IMR-90 (cell line): Measurements from ENCODE around the gene SEH1L. TPM values are rescaled to one million over a fixed set of nuclear protein-coding genes. Genes with fewer than 3 reads are reported as not detected.
A peak's percentile ranks its signal among the peaks of the same experiment; 100 is the strongest.

ENCODE experiments used
- ATAC-seq: fragments of 200-7000 bp; cut with Tn5 transposase; 2 replicates; pipeline ENCODE4 v1.9.1; 2020; ENCODE audit warnings: low read depth, mild to moderate bottlenecking, moderate library complexity
- BruUV-seq: library from RNA; stranded (reverse); fragments of 400-500 nt; replicated peaks from 2 replicates; lab custom pipeline; 2021; lab: Mats Ljungman, UMichigan
- CTCF ChIA-PET: fragments of 300-600 bp; formaldehyde crosslinking; extraction: SDS; loops from one replicate; lab custom pipeline; 2021; ENCODE audit warnings: antibody characterized with exemption; lab: Yijun Ruan, JAX
- POLR2A ChIA-PET: fragments of 300-600 bp; sonication (Branson Sonifier 250); formaldehyde crosslinking; loops from one replicate; lab custom pipeline; 2022; ENCODE audit warnings: antibody characterized with exemption; ENCODE audit not compliant: unreplicated experiment; lab: Charles Lee
- DNase-seq: peaks from one replicate; pipeline ENCODE4 v3.0.0; 2013
- H2AFZ ChIP-seq: replicated peaks from 2 replicates; pipeline ENCODE3; 2013; ENCODE audit warnings: low read length, mild to moderate bottlenecking; ENCODE audit not compliant: poor library complexity
- H2AK5ac ChIP-seq: 2 replicates; pipeline ENCODE4 v1.6.1; 2013; ENCODE audit warnings: low read depth, low read length, inconsistent platforms
- H2AK9ac ChIP-seq: replicated peaks from 2 replicates; pipeline ENCODE3; 2013; ENCODE audit warnings: mild to moderate bottlenecking, low read depth, low read length, moderate library complexity; ENCODE audit not compliant: poor library complexity
- H2BK120ac ChIP-seq: 2 replicates; pipeline ENCODE4 v1.6.1; 2013; ENCODE audit warnings: low read depth, low read length, inconsistent platforms
- H2BK15ac ChIP-seq: 3 replicates; pipeline ENCODE4 v1.6.1; 2013; ENCODE audit warnings: low read depth, low read length, inconsistent platforms
- H2BK20ac ChIP-seq: 2 replicates; pipeline ENCODE4 v1.6.1; 2013; ENCODE audit warnings: low read depth, mild to moderate bottlenecking, inconsistent platforms, low read length, moderate library complexity
- H2BK5ac ChIP-seq: 2 replicates; pipeline ENCODE4 v1.6.1; 2013; ENCODE audit warnings: mild to moderate bottlenecking, low read depth, low read length, inconsistent platforms; ENCODE audit not compliant: poor library complexity, severe bottlenecking
- H3K14ac ChIP-seq: replicated peaks from 2 replicates; pipeline ENCODE4 v1.6.1; 2013; ENCODE audit warnings: low read depth, low read length, inconsistent platforms
- H3K18ac ChIP-seq: 2 replicates; pipeline ENCODE4 v1.6.1; 2013; ENCODE audit warnings: low read depth, low read length, control low read depth
- H3K23ac ChIP-seq: 2 replicates; pipeline ENCODE4 v1.6.1; 2013; ENCODE audit warnings: low read depth, low read length, inconsistent platforms
- H3K27ac ChIP-seq: 2 replicates; pipeline ENCODE4 v1.5.1; 2013; ENCODE audit warnings: mild to moderate bottlenecking, control low read depth, low read length; ENCODE audit not compliant: insufficient read depth
- H3K27me3 ChIP-seq: 2 replicates; pipeline ENCODE4 v1.6.1; 2013; ENCODE audit warnings: low read length; ENCODE audit not compliant: control insufficient read depth, insufficient read depth
- H3K36me3 ChIP-seq: 2 replicates; pipeline ENCODE4 v1.6.1; 2013; ENCODE audit warnings: low read length, mixed read lengths; ENCODE audit not compliant: control insufficient read depth, insufficient read depth
- H3K4ac ChIP-seq: 2 replicates; pipeline ENCODE4 v1.6.1; 2013; ENCODE audit warnings: low read depth, low read length, inconsistent platforms
- H3K4me1 ChIP-seq: 2 replicates; pipeline ENCODE4 v1.6.1; 2013; ENCODE audit warnings: low read length, mixed read lengths; ENCODE audit not compliant: control insufficient read depth, insufficient read depth
- H3K4me2 ChIP-seq: 2 replicates; pipeline ENCODE4 v1.6.1; 2013; ENCODE audit warnings: low read depth, mild to moderate bottlenecking, control low read depth, low read length, moderate library complexity
- H3K4me3 ChIP-seq: 2 replicates; pipeline ENCODE4 v1.5.1; 2013; ENCODE audit warnings: low read depth, mild to moderate bottlenecking, control low read depth, low read length, moderate library complexity; ENCODE audit not compliant: insufficient read depth
- H3K56ac ChIP-seq: 2 replicates; pipeline ENCODE4 v1.6.1; 2013; ENCODE audit warnings: low read length, inconsistent platforms; ENCODE audit not compliant: insufficient read depth; ENCODE audit errors: extremely low read depth
- H3K79me1 ChIP-seq, 2 experiments: 2 replicates each; pipeline ENCODE4 v1.6.1; 2013; ENCODE audit warnings: low read length in 2 of 2, inconsistent platforms in 1 of 2, low read depth in 1 of 2
- H3K9ac ChIP-seq: 2 replicates; pipeline ENCODE4 v1.6.1; 2013; ENCODE audit warnings: low read depth, low read length, control low read depth
- H3K9me1 ChIP-seq: 2 replicates; pipeline ENCODE4 v1.6.1; 2013; ENCODE audit warnings: low read length, inconsistent platforms; ENCODE audit not compliant: insufficient read depth
- H3K9me3 ChIP-seq: 2 replicates; pipeline ENCODE4 v1.6.1; 2013; ENCODE audit warnings: low read length; ENCODE audit not compliant: control insufficient read depth, insufficient read depth
- H4K20me1 ChIP-seq: 2 replicates; pipeline ENCODE4 v1.6.1; 2013; ENCODE audit warnings: low read length, inconsistent platforms; ENCODE audit not compliant: insufficient read depth
- H4K5ac ChIP-seq: 2 replicates; pipeline ENCODE4 v1.6.1; 2013; ENCODE audit warnings: mild to moderate bottlenecking, low read depth, low read length, control low read depth
- H4K8ac ChIP-seq, 2 experiments: 2 replicates each; pipeline ENCODE4 v1.6.1; 2013; ENCODE audit warnings: low read depth in 2 of 2, low read length in 2 of 2, control low read depth in 1 of 2, inconsistent platforms in 1 of 2
- H4K91ac ChIP-seq: 2 replicates; pipeline ENCODE4 v1.6.1; 2013; ENCODE audit warnings: low read depth, low read length, inconsistent platforms; ENCODE audit not compliant: insufficient read depth
- MAFK ChIP-seq: IDR thresholded peaks from 2 replicates; pipeline ENCODE4 v1.6.1; 2012; ENCODE audit warnings: low read depth, low read length, improper control_type of control experiment
- MAZ ChIP-seq: IDR thresholded peaks from 2 replicates; pipeline ENCODE4 v1.6.1; 2012; ENCODE audit warnings: low read depth, mild to moderate bottlenecking, low read length, improper control_type of control experiment, moderate library complexity, borderline replicate concordance
- MXI1 ChIP-seq: IDR thresholded peaks from 2 replicates; pipeline ENCODE4 v1.6.1; 2012; ENCODE audit warnings: low read depth, mild to moderate bottlenecking, low read length, moderate library complexity, borderline replicate concordance
- NFE2L2 ChIP-seq: fragments of 150-350 bp; IDR thresholded peaks from 2 replicates; pipeline ENCODE4 v1.6.1; 2016; ENCODE audit warnings: low read depth, mild to moderate bottlenecking, low read length
- RFX5 ChIP-seq: IDR thresholded peaks from 2 replicates; pipeline ENCODE4 v1.8.0; 2012; ENCODE audit warnings: low read depth, mild to moderate bottlenecking, low read length, moderate library complexity
- WGBS, 2 experiments: methylation state at CpG; one replicate each; pipeline versions ENCODE4 v1.1.5 to v1.1.7; 2013; ENCODE audit warnings: missing lambda C conversion rate in 2 of 2; ENCODE audit not compliant: insufficient read length in 1 of 2; ENCODE audit errors: extremely low coverage in 2 of 2; 5-methylcytosine and 5-hydroxymethylcytosine counted together
- dilution Hi-C: fragments of 300-500 bp; cut with HindIII; formaldehyde crosslinking; loops from one replicate; pipeline ENCODE4 v1.14.3; 2018; ENCODE audit warnings: low sequenced_read_pairs; ENCODE audit not compliant: unreplicated experiment
- in situ Hi-C: fragments of 300-500 bp; cut with MboI; formaldehyde crosslinking; loops from 3 replicates; pipeline ENCODE4 v1.14.3; 2019; ENCODE audit warnings: low sequenced_read_pairs, inconsistent platforms, mixed read lengths
- intact Hi-C: fragments of 100-400 bp; cut with micrococcal nuclease; formaldehyde crosslinking; loops from 2 replicates; pipeline ENCODE4 v1.10.0; 2022
- polyA plus RNA-seq, 3 experiments: library from polyadenylated mRNA; depleted of rRNA; stranded (reverse); fragments of >200 nt; gene quantifications; 2 replicates each; pipeline ENCODE4 v1.2.3, GENCODE V29; 2012; ENCODE audit warnings: low replicate concordance in 1 of 3
- total RNA-seq: library from RNA; depleted of rRNA; stranded (reverse); fragments of >200 nt; gene quantifications from 2 replicates; pipeline ENCODE4 v1.2.3, GENCODE V29; 2012

SEH1L gene
- total and polyA plus RNA-seq, 2 of the 4 experiments (the other 2 are of a cell fraction), result 27.6 to 45.5 TPM

GRCh38 chr18:12963069-12963468 lies 15.3 kb downstream of the SEH1L start:
- peak; percentile 42; the same call in 1 of the 2 replicates for ATAC-seq
- Histone ChIP-seq H2BK120ac (no peak overlapping the region), H3K4me1 (no peaks in the 10 kb centered on the region), H4K91ac (no peak overlapping the region), H3K36me3 (peaks cover 10% of the 10 kb centered on the region), H2AFZ (no peak overlapping the region), H4K20me1 (no peaks in the 10 kb centered on the region), H3K4ac (no peak overlapping the region), H2AK5ac (no peak overlapping the region), H3K56ac (no peak overlapping the region), H3K14ac (no peak overlapping the region), H4K5ac (no peak overlapping the region), H3K23ac (no peak overlapping the region), H3K9ac (no peak overlapping the region), H2AK9ac (no peak overlapping the region), H3K27ac (no peak overlapping the region), H2BK20ac (no peak overlapping the region), H2BK5ac (no peak overlapping the region), H3K18ac (no peak overlapping the region), H3K9me1 (0 out of 2 replicates have a peak, but pooled peaks cover 2% of the 10 kb centered on the region), H3K4me3 (no peak overlapping the region), H4K8ac (no peak overlapping the region), H2BK15ac (no peak overlapping the region), H3K4me2 (no peak overlapping the region), H3K79me1 (peaks cover 38 to 39% of the 10 kb centered on the region in 2 experiments), H3K9me3 (no peaks in the 10 kb centered on the region), H3K27me3 (no peaks in the 10 kb centered on the region)
- peak; percentile 73 for DNase-seq
- dilution Hi-C loops, result no loop called here
- TF ChIP-seq MAZ (no peak), NFE2L2 (no peak), MXI1 (no peak), RFX5 (no peak), MAFK (no peak)
- intact Hi-C loops, result no loop called here
- BruUV-seq, result no TSS peak
- ChIA-PET POLR2A (interaction anchor here (0.5 kb wide), 1 partner anchor 241 kb away, joined by 7 read pairs; no protein-coding TSS in a partner anchor), CTCF (no interaction called here)
- in situ Hi-C loops, result no loop called here
- no CpG with 5 or more reads among the region's 1 CpG for WGBS, 2 experiments
